WERI-Rb-1 (cell line): ENCODE data around the gene EEF1A2.

Experiments
- DNase-seq: peaks from one replicate; pipeline ENCODE4 v3.0.0-alpha.2; 2020
- H3K27ac ChIP-seq: fragments of 250-450 bp; sonication (Bioruptor Pico); 2 replicates; pipeline ENCODE4 v1.5.1; 2020; ENCODE audit warnings: mild to moderate bottlenecking, moderate library complexity
- H3K27me3 ChIP-seq: fragments of 250-450 bp; sonication (Bioruptor Pico); 2 replicates; pipeline ENCODE4 v1.5.1; 2021; ENCODE audit warnings: mild to moderate bottlenecking, low read depth, moderate library complexity; ENCODE audit not compliant: insufficient read depth, severe bottlenecking
- H3K36me3 ChIP-seq: fragments of 250-450 bp; sonication (Bioruptor Pico); 2 replicates; pipeline ENCODE4 v1.5.1; 2020; ENCODE audit warnings: mild to moderate bottlenecking, moderate library complexity
- H3K4me3 ChIP-seq: 2 replicates; pipeline ENCODE4 v1.5.1; 2011; ENCODE audit warnings: low read depth, mild to moderate bottlenecking, control low read depth, low read length
- H3K9me3 ChIP-seq: fragments of 250-450 bp; sonication (Bioruptor Pico); 2 replicates; pipeline ENCODE4 v1.5.1; 2021; ENCODE audit warnings: mild to moderate bottlenecking, moderate library complexity; ENCODE audit not compliant: severe bottlenecking
- CTCF ChIP-seq: IDR thresholded peaks from 2 replicates; pipeline ENCODE4 v1.5.1; 2011; ENCODE audit warnings: low read depth, mild to moderate bottlenecking, control low read depth, inconsistent platforms, low read length

EEF1A2 gene

GRCh38 chr20:63478346-63479302 is 20.3 kb downstream of the EEF1A2 start:
- DNase-seq = no peak
- no peaks in the 10 kb centered on the region for H3K9me3 ChIP-seq
- no peaks in the 10 kb centered on the region for H3K36me3 ChIP-seq
- H3K27me3 ChIP-seq = no peaks in the 10 kb centered on the region
- no peak overlapping the region for H3K27ac ChIP-seq
- no peak for TF ChIP-seq CTCF
- H3K4me3 ChIP-seq = no peak overlapping the region

GRCh38 chr20:63477944-63478343 is 20.9 kb downstream of the EEF1A2 start:
- no peak overlapping the region for H3K4me3 ChIP-seq
- no peak for DNase-seq
- no peaks in the 10 kb centered on the region for H3K36me3 ChIP-seq
- no peaks in the 10 kb centered on the region for H3K27me3 ChIP-seq
- no peak for TF ChIP-seq CTCF
- no peaks in the 10 kb centered on the region for H3K9me3 ChIP-seq
- H3K27ac ChIP-seq = no peak overlapping the region

- H3K27ac ChIP-seq = no peak overlapping the region
- H3K4me3 ChIP-seq = no peak overlapping the region
- DNase-seq = no peak
- H3K36me3 ChIP-seq = no peaks in the 10 kb centered on the region
- H3K27me3 ChIP-seq = no peaks in the 10 kb centered on the region
- TF ChIP-seq CTCF = 0 out of 2 replicates have a peak, but pooled peaks have one; percentile 14
- no peaks in the 10 kb centered on the region for H3K9me3 ChIP-seq
These were observed 21.7 kb downstream of the EEF1A2 start for GRCh38 chr20:63477061-63477616.

- Histone ChIP-seq H3K9me3 (no peaks in the 10 kb centered on the region), H3K4me3 (no peak overlapping the region), H3K36me3 (no peaks in the 10 kb centered on the region), H3K27me3 (no peaks in the 10 kb centered on the region), H3K27ac (no peak overlapping the region)
- DNase-seq = no peak
- TF ChIP-seq CTCF = no peak
These were observed 23.7 kb downstream of the EEF1A2 start for GRCh38 chr20:63475209-63475608.

- TF ChIP-seq CTCF = no peak
- H3K9me3 ChIP-seq = no peaks in the 10 kb centered on the region
- H3K27me3 ChIP-seq = no peaks in the 10 kb centered on the region
- no peaks in the 10 kb centered on the region; the same call in 1 of the 2 replicates for H3K36me3 ChIP-seq
- peak overlapping the region; percentile 41; the same call in 1 of the 2 replicates for H3K27ac ChIP-seq
- no peak for DNase-seq
- no peak overlapping the region for H3K4me3 ChIP-seq
These were observed 25.1 kb downstream of the EEF1A2 start for GRCh38 chr20:63473555-63474449.
